Breast epithelium (tissue), 4 donors: Measurements from ENCODE around the gene CST3. TPM values are rescaled to one million over a fixed set of nuclear protein-coding genes. Genes with fewer than 3 reads are reported as not detected.
A peak's percentile ranks its signal among the peaks of the same experiment; 100 is the strongest.

Source experiments
- DNase-seq, 2 donors: peaks; one replicate each; pipeline ENCODE4 v3.0.0-alpha.2; 2019; ENCODE audit warnings: low spot score in 2 of 2
- H3K27ac ChIP-seq, 2 donors: fragments of 200-600 bp; sonication (generic) in 1 of 2; one replicate each; pipeline ENCODE4 v1.5.1; 2016 to 2019; ENCODE audit warnings: mild to moderate bottlenecking in 1 of 2
- H3K27me3 ChIP-seq, 2 donors: fragments of 200-600 bp; sonication (generic) in 1 of 2; one replicate each; pipeline versions ENCODE4 v1.5.1 to v1.6.0; 2017 to 2019; ENCODE audit warnings: control low read depth in 1 of 2, mild to moderate bottlenecking in 1 of 2
- H3K36me3 ChIP-seq: fragments of 200-600 bp; one replicate; pipeline ENCODE4 v1.5.1; 2019
- H3K4me1 ChIP-seq, 2 donors: fragments of 200-600 bp; sonication (generic); one replicate each; pipeline ENCODE4 v1.5.1; 2016 to 2019; ENCODE audit warnings: control low read depth in 1 of 2
- H3K4me3 ChIP-seq, 3 donors: fragments of 200-600 bp; sonication (generic); 1 replicate in 2 of 3; 2 replicates in 1 of 3; pipeline ENCODE4 v1.5.1; 2016 to 2019; ENCODE audit warnings: mild to moderate bottlenecking in 3 of 3, moderate library complexity in 2 of 3
- H3K9me3 ChIP-seq, 2 donors: fragments of 200-600 bp; sonication (generic) in 1 of 2; one replicate each; pipeline ENCODE4 v1.5.1; 2016 to 2019; ENCODE audit warnings: control low read depth in 1 of 2
- CTCF ChIP-seq, 3 donors: fragments of 450-650 bp; IDR thresholded peaks; one replicate each; pipeline ENCODE4 v1.5.1; 2016 to 2017; ENCODE audit warnings: antibody characterized with exemption in 3 of 3, mild to moderate bottlenecking in 3 of 3, moderate library complexity in 3 of 3
- POLR2A ChIP-seq: fragments of 450-650 bp; IDR thresholded peaks from one replicate; pipeline ENCODE4 v1.6.1; 2016; ENCODE audit warnings: antibody characterized with exemption, mild to moderate bottlenecking, moderate library complexity
- POLR2AphosphoS5 ChIP-seq, 3 donors: sonication (generic); formaldehyde crosslinking; IDR thresholded peaks; one replicate each; pipeline ENCODE4 v1.6.1; 2017; ENCODE audit warnings: antibody characterized with exemption in 3 of 3
- intact Hi-C: fragments of 100-400 bp; cut with DNase I; formaldehyde crosslinking; loops from one replicate; pipeline ENCODE4 v1.15.1; 2023; ENCODE audit warnings: low total_unique reads
- total RNA-seq, 3 donors: library from RNA; depleted of rRNA; stranded (reverse); fragments of >200 nt; gene quantifications; one replicate each; pipeline ENCODE4 v1.1.0, GENCODE V29; 2016

The CST3 gene
- total RNA-seq, 3 donors from 2014 or later, result 498 to 1,982 (median 699) TPM

- Histone ChIP-seq H3K36me3 (no peaks in the 10 kb centered on the region), H3K9me3 (no peaks in the 10 kb centered on the region), H3K4me1 (no peaks in the 10 kb centered on the region), H3K27me3 (no peaks in the 10 kb centered on the region), H3K4me3 (no peak overlapping the region), H3K27ac (no peak overlapping the region)
- TF ChIP-seq CTCF (IDR thresholded peaks at IDR 0.05) (no peak), POLR2A (no peak), POLR2AphosphoS5 (IDR thresholded peaks at IDR 0.05) (no peak)
- intact Hi-C loops, result no loop called here
- peak in 1 of 2 donors; percentile 24 for DNase-seq
Observed at GRCh38 chr20:23587631-23588030, 50.1 kb downstream of the CST3 start.

- TF ChIP-seq CTCF (IDR thresholded peaks at IDR 0.05) (no peak), POLR2AphosphoS5 (IDR thresholded peaks at IDR 0.05) (no peak), POLR2A (no peak)
- intact Hi-C loops, result no loop called here
- no peaks in the 10 kb centered on the region for H3K27me3 ChIP-seq
- no peak overlapping the region for H3K27ac ChIP-seq
- H3K4me3 ChIP-seq, result no peak overlapping the region
- peak in 1 of 2 donors; percentile 50 for DNase-seq
- no peaks in the 10 kb centered on the region for H3K9me3 ChIP-seq
- no peaks in the 10 kb centered on the region for H3K4me1 ChIP-seq
- no peaks in the 10 kb centered on the region for H3K36me3 ChIP-seq
Observed at GRCh38 chr20:23586735-23587525, 50.8 kb downstream of the CST3 start.

- Histone ChIP-seq H3K27ac (no peak overlapping the region), H3K4me1 (no peaks in the 10 kb centered on the region), H3K27me3 (no peaks in the 10 kb centered on the region), H3K36me3 (no peaks in the 10 kb centered on the region), H3K9me3 (no peaks in the 10 kb centered on the region), H3K4me3 (no peak overlapping the region)
- TF ChIP-seq CTCF (IDR thresholded peaks at IDR 0.05), result no peak
- no peak for TF ChIP-seq POLR2A
- TF ChIP-seq POLR2AphosphoS5 (IDR thresholded peaks at IDR 0.05), result no peak
- peak in 1 of 2 donors; percentile 54 for DNase-seq
- intact Hi-C loops, result no loop called here
Observed at GRCh38 chr20:23585808-23586734, 51.7 kb downstream of the CST3 start.

- no peak for TF ChIP-seq CTCF (IDR thresholded peaks at IDR 0.05)
- TF ChIP-seq POLR2AphosphoS5 (IDR thresholded peaks at IDR 0.05), result no peak
- no peak for TF ChIP-seq POLR2A
- H3K9me3 ChIP-seq, result no peaks in the 10 kb centered on the region
- no peak for DNase-seq
- no peaks in the 10 kb centered on the region for H3K36me3 ChIP-seq
- no peak overlapping the region for H3K4me3 ChIP-seq
- H3K27ac ChIP-seq, result no peak overlapping the region
- no peaks in the 10 kb centered on the region for H3K27me3 ChIP-seq
- intact Hi-C loops, result no loop called here
- no peaks in the 10 kb centered on the region for H3K4me1 ChIP-seq
Observed at GRCh38 chr20:23585449-23585807, 52.3 kb downstream of the CST3 start.
